Type B pancreatic cell (in vitro differentiated cells): ENCODE data around the gene SLCO4A1. TPM values are rescaled to one million over a fixed set of nuclear protein-coding genes. Genes with fewer than 3 reads are reported as not detected.
A peak's percentile ranks its signal among the peaks of the same experiment; 100 is the strongest.

Experiments used
- DNase-seq: peaks from one replicate; pipeline ENCODE4 v3.0.0; 2021; ENCODE audit warnings: mixed read lengths; ENCODE audit not compliant: unreplicated experiment; ENCODE audit errors: extremely low spot score
- H3K27ac Mint-ChIP-seq: 2 replicates; pipeline ENCODE4 v1.8.0; 2021; ENCODE audit warnings: mild to moderate bottlenecking, mixed read lengths
- H3K27me3 Mint-ChIP-seq: 2 replicates; pipeline ENCODE4 v1.8.0; 2021; ENCODE audit warnings: mixed read lengths
- H3K36me3 Mint-ChIP-seq: 2 replicates; pipeline ENCODE4 v1.8.0; 2021; ENCODE audit warnings: mixed read lengths
- H3K4me1 Mint-ChIP-seq: one replicate; pipeline ENCODE4 v1.8.0; 2021; ENCODE audit warnings: mixed read lengths; ENCODE audit not compliant: unreplicated experiment
- H3K4me3 Mint-ChIP-seq: 2 replicates; pipeline ENCODE4 v1.8.0; 2021; ENCODE audit warnings: mild to moderate bottlenecking, mixed read lengths
- H3K9me3 Mint-ChIP-seq: 2 replicates; pipeline ENCODE4 v1.8.0; 2021; ENCODE audit warnings: mixed read lengths
- CTCF ChIP-seq: fragments of 200-600 bp; sonication (generic); conservative IDR thresholded peaks from 2 replicates; pipeline ENCODE4 v1.5.0; 2021; ENCODE audit warnings: antibody characterized with exemption, mild to moderate bottlenecking
- total RNA-seq: library from RNA; stranded (reverse); gene quantifications from 2 replicates; pipeline ENCODE4 v1.2.1, GENCODE V29; 2021; ENCODE audit warnings: low replicate concordance

SLCO4A1 gene
- total RNA-seq, 1 donor from 2014 or later, result 5.3 TPM

GRCh38 chr20:62643521-62644043 is 1.3 kb downstream of the SLCO4A1 start:
- Mint-ChIP-seq H3K4me3 (peak overlapping the region; percentile 68), H3K27ac (no peak overlapping the region), H3K27me3 (peaks cover 47% of the 10 kb centered on the region)

GRCh38 chr20:62644044-62644795 is 1.9 kb downstream of the SLCO4A1 start:
- peak overlapping the region; percentile 68 for H3K4me3 Mint-ChIP-seq
- peaks cover 42% of the 10 kb centered on the region for H3K27me3 Mint-ChIP-seq
- no peaks in the 10 kb centered on the region for H3K9me3 Mint-ChIP-seq
- no peak for DNase-seq
- TF ChIP-seq CTCF, result no peak
- H3K4me1 Mint-ChIP-seq, result peaks cover 7% of the 10 kb centered on the region
- no peak overlapping the region for H3K27ac Mint-ChIP-seq
- H3K36me3 Mint-ChIP-seq, result no peaks in the 10 kb centered on the region

More at GRCh38 chr20:62643521-62644043, 1.3 kb downstream of the SLCO4A1 start:
- peaks cover 11% of the 10 kb centered on the region for H3K4me1 Mint-ChIP-seq
- TF ChIP-seq CTCF, result no peak
- DNase-seq, result no peak
- H3K36me3 Mint-ChIP-seq, result no peaks in the 10 kb centered on the region
- H3K9me3 Mint-ChIP-seq, result no peaks in the 10 kb centered on the region

- peaks cover 7% of the 10 kb centered on the region for H3K4me1 Mint-ChIP-seq
- H3K27ac Mint-ChIP-seq, result no peak overlapping the region
- H3K4me3 Mint-ChIP-seq, result peak overlapping the region; percentile 55
- H3K27me3 Mint-ChIP-seq, result peaks cover 35% of the 10 kb centered on the region
- H3K9me3 Mint-ChIP-seq, result no peaks in the 10 kb centered on the region
- H3K36me3 Mint-ChIP-seq, result no peaks in the 10 kb centered on the region
- TF ChIP-seq CTCF, result no peak
- DNase-seq, result no peak
Measured at GRCh38 chr20:62644802-62645496, 2.6 kb downstream of the SLCO4A1 start.

- no peak for DNase-seq
- no peak for TF ChIP-seq CTCF
- Mint-ChIP-seq H3K4me3 (no peak overlapping the region), H3K27ac (no peak overlapping the region), H3K36me3 (no peaks in the 10 kb centered on the region), H3K27me3 (peaks cover 31% of the 10 kb centered on the region), H3K4me1 (peaks cover 7% of the 10 kb centered on the region), H3K9me3 (no peaks in the 10 kb centered on the region)
Measured at GRCh38 chr20:62645613-62646012, 3.3 kb downstream of the SLCO4A1 start.

- H3K36me3 Mint-ChIP-seq, result no peaks in the 10 kb centered on the region
- H3K9me3 Mint-ChIP-seq, result no peaks in the 10 kb centered on the region
- no peak overlapping the region for H3K4me3 Mint-ChIP-seq
- H3K4me1 Mint-ChIP-seq, result peaks cover 18% of the 10 kb centered on the region
- DNase-seq, result no peak
- peak overlapping the region; percentile 78 for H3K27ac Mint-ChIP-seq
- no peak for TF ChIP-seq CTCF
- peaks cover 22% of the 10 kb centered on the region for H3K27me3 Mint-ChIP-seq
Measured at GRCh38 chr20:62646851-62647520, 4.7 kb downstream of the SLCO4A1 start.
